ENCODE measurements around the gene AUTS2. TPM values are rescaled to one million over a fixed set of nuclear protein-coding genes. Genes with fewer than 3 reads are reported as not detected.

The AUTS2 gene
- total RNA-seq, 1 experiment from 2014 or later, result 50.0 TPM

- Mint-ChIP-seq H3K36me3 (no peaks in the 10 kb centered on the region), H3K27ac (no peak overlapping the region), H3K27me3 (ENCODE audit: low read depth) (no peaks in the 10 kb centered on the region; the same call in 1 of the 2 replicates), H3K4me3 (no peak overlapping the region), H3K4me1 (peaks cover 13% of the 10 kb centered on the region), H3K9me3 (no peaks in the 10 kb centered on the region)
- DNase-seq (ENCODE audit: low spot score) (no peak), ATAC-seq (no peak)
- POLR2A ChIA-PET, result no interaction called here
- CTCF ChIA-PET, result no interaction called here
- TF ChIP-seq AR (CRISPR knock-in tag; IDR thresholded peaks at IDR 0.05) (no peak), NR1H2 (CRISPR knock-in tag; IDR thresholded peaks at IDR 0.05) (no peak), MAX (CRISPR knock-in tag; IDR thresholded peaks at IDR 0.05) (no peak), JUN (CRISPR knock-in tag; IDR thresholded peaks at IDR 0.05) (no peak), FOXK1 (CRISPR knock-in tag; IDR thresholded peaks at IDR 0.05) (no peak), EMX1 (CRISPR knock-in tag; IDR thresholded peaks at IDR 0.05) (no peak)
These were observed 755.7 kb downstream of the AUTS2 start for GRCh38 chr7:70353946-70354335.

GRCh38 chr7:70354409-70355169 lies 756.3 kb downstream of the AUTS2 start:
- H3K9me3 Mint-ChIP-seq, result no peaks in the 10 kb centered on the region
- H3K27ac Mint-ChIP-seq, result no peak overlapping the region
- POLR2A ChIA-PET, result no interaction called here
- peaks cover 13% of the 10 kb centered on the region for H3K4me1 Mint-ChIP-seq
- no peak for ATAC-seq
- no peaks in the 10 kb centered on the region for H3K36me3 Mint-ChIP-seq
- H3K4me3 Mint-ChIP-seq, result no peak overlapping the region
- CTCF ChIA-PET, result interaction anchor here (0.6 kb wide), 1 partner anchor 241 kb away, joined by 3 read pairs; no protein-coding TSS in a partner anchor
- no peaks in the 10 kb centered on the region; the same call in 1 of the 2 replicates for H3K27me3 Mint-ChIP-seq (ENCODE audit: low read depth)
- no peak for TF ChIP-seq ATF3 (CRISPR knock-in tag; conservative IDR thresholded peaks at IDR 0.05)
- TF ChIP-seq GRHL2 (CRISPR knock-in tag; IDR thresholded peaks at IDR 0.05; ENCODE audit: insufficient replicate concordance, severe bottlenecking), result no peak
- TF ChIP-seq SMAD4 (CRISPR knock-in tag; IDR thresholded peaks at IDR 0.05), result no peak
- TF ChIP-seq E2F1 (CRISPR knock-in tag; IDR thresholded peaks at IDR 0.05), result no peak
- TF ChIP-seq ATF1 (CRISPR knock-in tag; IDR thresholded peaks at IDR 0.05), result no peak
- no peak for TF ChIP-seq TP53 (CRISPR knock-in tag; IDR thresholded peaks at IDR 0.05)
- TF ChIP-seq MYBL2 (CRISPR knock-in tag; IDR thresholded peaks at IDR 0.05), result no peak
- no peak for TF ChIP-seq ZNF396 (CRISPR knock-in tag; IDR thresholded peaks at IDR 0.05; ENCODE audit: borderline replicate concordance)
- TF ChIP-seq E2F5 (CRISPR knock-in tag; IDR thresholded peaks at IDR 0.05), result no peak
- no peak for DNase-seq (ENCODE audit: low spot score)

GRCh38 chr7:70355198-70356020 lies 757.1 kb downstream of the AUTS2 start:
- Mint-ChIP-seq H3K4me1 (peaks cover 13% of the 10 kb centered on the region), H3K36me3 (no peaks in the 10 kb centered on the region), H3K4me3 (no peak overlapping the region), H3K27me3 (ENCODE audit: low read depth) (no peaks in the 10 kb centered on the region; the same call in 1 of the 2 replicates), H3K9me3 (no peaks in the 10 kb centered on the region), H3K27ac (no peak overlapping the region)
- ChIA-PET CTCF (no interaction called here), POLR2A (no interaction called here)
- DNase-seq (ENCODE audit: low spot score) (no peak), ATAC-seq (no peak)
- TF ChIP-seq GRHL2 (CRISPR knock-in tag; IDR thresholded peaks at IDR 0.05; ENCODE audit: insufficient replicate concordance, severe bottlenecking) (no peak), SP1 (CRISPR knock-in tag; conservative IDR thresholded peaks at IDR 0.05) (no peak), ATF6 (CRISPR knock-in tag; IDR thresholded peaks at IDR 0.05) (no peak)
